K562 (cell line): ENCODE data around the gene NCAPG2. TPM values are rescaled to one million over a fixed set of nuclear protein-coding genes. Genes with fewer than 3 reads are reported as not detected.

Experiments
- ATAC-seq: fragments of 200-7000 bp; cut with Tn5 transposase; 3 replicates; pipeline ENCODE4 v1.9.1; 2020; ENCODE audit warnings: moderate library complexity
- BruUV-seq: library from RNA; stranded (reverse); fragments of 400-500 nt; replicated peaks from 2 replicates; lab custom pipeline; 2021; lab: Mats Ljungman, UMichigan
- CTCF ChIA-PET: fragments of 300-600 bp; formaldehyde crosslinking; extraction: SDS; loops from one replicate; lab custom pipeline; 2021; ENCODE audit warnings: low intra/inter-chr PET ratio; lab: Yijun Ruan, JAX
- POLR2A ChIA-PET: fragments of 300-600, 350-650 bp; sonication (Branson Sonifier 250); formaldehyde crosslinking; extraction: SDS; loops from one replicate; lab custom pipeline; 2021; ENCODE audit warnings: antibody characterized with exemption, inconsistent platforms; lab: Yijun Ruan, JAX
- DNase-seq, 4 experiments: peaks; one replicate each; pipeline versions ENCODE4 v3.0.0 to v3.0.0-alpha.2; 2011 to 2018; ENCODE audit warnings: low spot score in 3 of 4, mixed read lengths in 3 of 4; ENCODE audit errors: extremely low read depth in 1 of 4
- FAIRE-seq: peaks from 2 replicates; lab custom pipeline; 2011; peaks lifted over from hg19 to GRCh38; lab: Jason Lieb, UNC
- H2AFZ ChIP-seq: 2 replicates; pipeline ENCODE4 v1.6.0; 2011; ENCODE audit warnings: low read depth, low read length, control low read depth, inconsistent platforms
- H3K27ac ChIP-seq: fragments of 200-600 bp; 3 replicates; pipeline ENCODE4 v1.8.0; 2011; ENCODE audit warnings: low read depth, mild to moderate bottlenecking, control low read depth, inconsistent platforms, low read length, moderate library complexity, mixed read lengths; ENCODE audit errors: extremely low read depth
- H3K27me3 ChIP-seq, 2 experiments: fragments of 300-600 bp in 1 of 2; 2 replicates in 1 of 2; 3 replicates in 1 of 2; pipeline versions ENCODE4 v1.6.0 to v1.8.0; 2011; ENCODE audit warnings: inconsistent platforms in 2 of 2, low read length in 2 of 2, mild to moderate bottlenecking in 1 of 2, mixed read lengths in 1 of 2, moderate library complexity in 1 of 2; ENCODE audit not compliant: control insufficient read depth in 2 of 2, insufficient read depth in 2 of 2
- H3K36me3 ChIP-seq: fragments of 300-600 bp; 3 replicates; pipeline ENCODE4 v1.8.0; 2011; ENCODE audit warnings: mild to moderate bottlenecking, low read length, inconsistent platforms; ENCODE audit not compliant: control insufficient read depth, insufficient read depth
- H3K4me1 ChIP-seq, 2 experiments: fragments of 200-600 bp in 1 of 2; replicated peaks in 1 of 2; 2 replicates in 1 of 2; 3 replicates in 1 of 2; pipeline versions ENCODE4 v1.5.1 to v1.8.0; 2011; ENCODE audit warnings: inconsistent platforms in 2 of 2, low read length in 2 of 2, mild to moderate bottlenecking in 1 of 2, mixed read lengths in 1 of 2, moderate library complexity in 1 of 2; ENCODE audit not compliant: control insufficient read depth in 2 of 2, insufficient read depth in 2 of 2
- H3K4me2 ChIP-seq: 2 replicates; pipeline ENCODE4 v1.6.1; 2011; ENCODE audit warnings: low read length, control low read depth, inconsistent platforms, mixed read lengths; ENCODE audit not compliant: insufficient read depth
- H3K4me3 ChIP-seq: fragments of 200-600 bp; sonication (generic), shearing (Covaris generic); 2 replicates; pipeline ENCODE4 v1.5.1; 2016; ENCODE audit warnings: control low read depth, inconsistent platforms
- H3K79me2 ChIP-seq: fragments of 200-600 bp; 3 replicates; pipeline ENCODE4 v1.8.0; 2011; ENCODE audit warnings: low read length, inconsistent platforms; ENCODE audit not compliant: control insufficient read depth, insufficient read depth
- H3K9ac ChIP-seq, 2 experiments: 2 replicates each; pipeline versions ENCODE4 v1.6.0 to v1.6.1; 2011; ENCODE audit warnings: low read depth in 2 of 2, low read length in 2 of 2, control low read depth in 1 of 2, inconsistent platforms in 1 of 2, mild to moderate bottlenecking in 1 of 2, mixed read lengths in 1 of 2; ENCODE audit not compliant: insufficient read depth in 1 of 2
- H3K9me1 ChIP-seq: one replicate; pipeline ENCODE4 v1.6.0; 2011; ENCODE audit warnings: inconsistent platforms, mild to moderate bottlenecking, low read length, moderate library complexity; ENCODE audit not compliant: control insufficient read depth, insufficient read depth
- H3K9me3 ChIP-seq: replicated peaks from 2 replicates; pipeline ENCODE4 v1.5.1; 2011; ENCODE audit warnings: low read depth, low read length, inconsistent platforms; ENCODE audit not compliant: control insufficient read depth, insufficient read depth
- H4K20me1 ChIP-seq: replicated peaks from 2 replicates; pipeline ENCODE4 v1.6.1; 2011; ENCODE audit warnings: low read length, inconsistent platforms, mixed read lengths; ENCODE audit not compliant: control insufficient read depth, insufficient read depth
- BHLHE40 ChIP-seq: IDR thresholded peaks from 2 replicates; pipeline ENCODE4 v1.6.1; 2011; ENCODE audit warnings: low read length, improper control_type of control experiment
- BMI1 ChIP-seq: fragments of 150-350 bp; IDR thresholded peaks from 2 replicates; pipeline ENCODE4 v1.6.1; 2014; ENCODE audit warnings: low read length
- C11orf30 ChIP-seq: fragments of 450-650 bp; IDR thresholded peaks from 2 replicates; pipeline ENCODE4 v1.6.1; 2016; ENCODE audit warnings: low read depth, mild to moderate bottlenecking
- CTCFL ChIP-seq: IDR thresholded peaks from 2 replicates; pipeline ENCODE4 v1.6.1; 2011; ENCODE audit warnings: borderline replicate concordance, low read depth, mild to moderate bottlenecking, moderate library complexity, low read length; ENCODE audit not compliant: insufficient read depth, poor library complexity, severe bottlenecking
- CXXC5 ChIP-seq: fragments of 250-450 bp; sonication (Bioruptor Pico); IDR thresholded peaks from 2 replicates; pipeline ENCODE4 v1.8.0; 2022; ENCODE audit warnings: inconsistent platforms, mild to moderate bottlenecking, moderate library complexity
- HNRNPUL1 ChIP-seq: fragments of 200-400 bp; formaldehyde crosslinking; IDR thresholded peaks from 2 replicates; pipeline ENCODE4 v1.6.1; 2017; ENCODE audit warnings: low read length
- IFI16 ChIP-seq: fragments of 250-450 bp; sonication (Bioruptor Pico); IDR thresholded peaks from 2 replicates; pipeline ENCODE4 v2.1.2; 2022; ENCODE audit warnings: mild to moderate bottlenecking, inconsistent platforms
- KLF10 ChIP-seq: fragments of 250-450 bp; sonication (Bioruptor Pico); IDR thresholded peaks from 2 replicates; pipeline ENCODE4 v1.6.1; 2021; ENCODE audit warnings: matching md5 sums
- MAFG ChIP-seq: fragments of 450-650 bp; conservative IDR thresholded peaks from 2 replicates; pipeline ENCODE4 v1.6.1; 2016; ENCODE audit warnings: missing genetic modification characterization, missing compliant biosample characterization
- MYBL2 ChIP-seq, 2 experiments: fragments of 450-650 bp in 1 of 2; sonication (generic) in 1 of 2; formaldehyde crosslinking in 1 of 2; IDR thresholded peaks; 2 replicates each; pipeline versions ENCODE4 v1.6.1 to v1.8.1; 2017 to 2022; ENCODE audit warnings: borderline replicate concordance in 1 of 2, inconsistent platforms in 1 of 2, low read depth in 1 of 2, mild to moderate bottlenecking in 1 of 2, missing genetic modification reagents in 1 of 2, moderate library complexity in 1 of 2
- NR1H2 ChIP-seq: sonication (generic); formaldehyde crosslinking; IDR thresholded peaks from 2 replicates; pipeline ENCODE4 v1.4.0; 2020; ENCODE audit warnings: mild to moderate bottlenecking, missing genetic modification reagents
- NR2F6 ChIP-seq: fragments of 450-650 bp; formaldehyde crosslinking; IDR thresholded peaks from 2 replicates; pipeline ENCODE4 v1.4.0; 2020; ENCODE audit warnings: mild to moderate bottlenecking
- RBBP5 ChIP-seq: fragments of 200-600 bp; sonication (generic); IDR thresholded peaks from 2 replicates; pipeline ENCODE4 v1.6.1; 2012; ENCODE audit warnings: borderline replicate concordance, mild to moderate bottlenecking, low read length, control low read depth, inconsistent platforms; ENCODE audit not compliant: insufficient read depth, poor library complexity, severe bottlenecking
- SMAD4 ChIP-seq: fragments of 250-450 bp; sonication (Bioruptor Pico); conservative IDR thresholded peaks from 2 replicates; pipeline ENCODE4 v1.8.0; 2021; ENCODE audit warnings: inconsistent platforms, mild to moderate bottlenecking, moderate library complexity
- TRIM28 ChIP-seq: fragments of 450-650 bp; IDR thresholded peaks from 2 replicates; pipeline ENCODE4 v1.6.1; 2017
- ZFP91 ChIP-seq: sonication (generic); formaldehyde crosslinking; IDR thresholded peaks from 2 replicates; pipeline ENCODE4 v1.8.0; 2022; ENCODE audit warnings: mild to moderate bottlenecking, missing genetic modification reagents
- ZNF184 ChIP-seq: sonication (generic); formaldehyde crosslinking; IDR thresholded peaks from 2 replicates; pipeline ENCODE4 v1.5.0; 2020; ENCODE audit warnings: missing genetic modification reagents
- ZNF239 ChIP-seq: fragments of 250-450 bp; sonication (Bioruptor Pico); IDR thresholded peaks from 2 replicates; pipeline ENCODE4 v1.4.0; 2020; ENCODE audit warnings: mild to moderate bottlenecking
- ZNF316 ChIP-seq: fragments of 450-650 bp; IDR thresholded peaks from 2 replicates; pipeline ENCODE4 v1.6.1; 2016
- ZNF436 ChIP-seq: fragments of 250-450, 450-650 bp; sonication (Bioruptor Pico); formaldehyde crosslinking; IDR thresholded peaks from 2 replicates; pipeline ENCODE4 v1.7.0; 2020; ENCODE audit warnings: mild to moderate bottlenecking
- ZNF445 ChIP-seq: fragments of 250-450 bp; sonication (Bioruptor Pico); IDR thresholded peaks from 2 replicates; pipeline ENCODE4 v1.4.0; 2020; ENCODE audit warnings: low read depth, mild to moderate bottlenecking, moderate library complexity
- ZNF586 ChIP-seq: fragments of 450-650 bp; formaldehyde crosslinking; conservative IDR thresholded peaks from 2 replicates; pipeline ENCODE4 v1.4.0; 2020; ENCODE audit warnings: mild to moderate bottlenecking, moderate library complexity
- ZNF77 ChIP-seq: fragments of 250-450 bp; sonication (Bioruptor Pico); IDR thresholded peaks from 2 replicates; pipeline ENCODE4 v1.5.0; 2020
- WGBS: fragments of 100-300 bp; shearing (Covaris generic); methylation state at CpG from one replicate; pipeline ENCODE4 v1.1.6; 2016; ENCODE audit warnings: low coverage, mixed read lengths; ENCODE audit not compliant: insufficient coverage; ENCODE audit errors: missing lambda C conversion rate; 5-methylcytosine and 5-hydroxymethylcytosine counted together
- in situ Hi-C: fragments of 300-500 bp; cut with MboI; formaldehyde crosslinking; loops from 4 replicates; pipeline ENCODE4 v1.15.0; 2018; ENCODE audit warnings: inconsistent platforms, mixed read lengths
- intact Hi-C: fragments of 100-400 bp; cut with micrococcal nuclease; formaldehyde crosslinking; loops from 2 replicates; pipeline ENCODE4 v1.14.2; 2022
- polyA plus RNA-seq, 8 experiments: library from polyadenylated mRNA; depleted of rRNA in 4 of 8; stranded (reverse) in 5 of 8; unstranded in 3 of 8; fragments of >200 nt; fragmentation: Nextera tagmentation in 2 of 8; fragmentation: Illumina TruSeq in 1 of 8; extraction: Ambion mirVana in 2 of 8; extraction: Trizol in 1 of 8; gene quantifications; 2 replicates each; pipeline versions ENCODE4 v1.2.1 to v1.2.3, GENCODE V29; 2011 to 2014; ENCODE audit warnings: inconsistent platforms in 1 of 8, missing spikeins in 1 of 8
- total RNA-seq, 7 experiments: library from RNA; depleted of rRNA in 6 of 7; stranded (reverse); fragments of >200 nt in 6 of 7; fragmentation: Illumina TruSeq in 2 of 7; extraction: Trizol in 2 of 7; gene quantifications; 2 replicates each; pipeline versions ENCODE4 v1.2.1 to v1.2.3, GENCODE V29; 2011 to 2021; ENCODE audit warnings: low replicate concordance in 1 of 7

The NCAPG2 gene
- total and polyA plus RNA-seq, 9 of the 15 experiments (the other 6 are each of a cell fraction or from before 2014, with no cell fraction given), result 21.5 to 127 (median 86.1) TPM

- no peak overlapping the region for H3K4me2 ChIP-seq
- no peaks in the 10 kb centered on the region for H3K27me3 ChIP-seq
- DNase-seq (no peak), ATAC-seq (no peak; the same call in 2 of the 3 replicates), FAIRE-seq (no peak)
- H3K9ac ChIP-seq, result peak overlapping the region in 1 of 2 experiments; percentile 32; a peak in 1 of 4 replicates
- ChIA-PET CTCF (no interaction called here), POLR2A (no interaction called here)
- in situ Hi-C loops (no loop called here), intact Hi-C loops (no loop called here)
- H4K20me1 ChIP-seq, result no peaks in the 10 kb centered on the region
- H3K36me3 ChIP-seq, result peaks cover 87% of the 10 kb centered on the region
- H2AFZ ChIP-seq, result no peak overlapping the region
- H3K9me1 ChIP-seq, result no peaks in the 10 kb centered on the region
- H3K79me2 ChIP-seq, result no peaks in the 10 kb centered on the region
- H3K27ac ChIP-seq, result no peak overlapping the region
- H3K9me3 ChIP-seq, result no peaks in the 10 kb centered on the region
- no peak overlapping the region for H3K4me3 ChIP-seq
- H3K4me1 ChIP-seq, result no peaks in the 10 kb centered on the region
- BruUV-seq, result no TSS peak
- 59% methylated on average over 4 of the region's 4 CpGs for WGBS
- TF ChIP-seq KLF10 (CRISPR knock-in tag) (no peak), NR1H2 (no peak), ZNF445 (CRISPR knock-in tag) (no peak), MYBL2 (IDR thresholded peaks at IDR 0.05; ENCODE audit: low read depth) (no peak), MYBL2 (CRISPR knock-in tag; IDR thresholded peaks at IDR 0.05; ENCODE audit: borderline replicate concordance) (no peak), IFI16 (CRISPR knock-in tag) (no peak), ZNF436 (CRISPR knock-in tag) (no peak), ZNF239 (no peak), MAFG (peak; percentile 57; the same call in 1 of the 2 replicates), ZNF586 (CRISPR knock-in tag) (no peak), BMI1 (no peak), RBBP5 (no peak), ZNF77 (CRISPR knock-in tag) (no peak), HNRNPUL1 (no peak), BHLHE40 (no peak), ZFP91 (CRISPR knock-in tag) (no peak), TRIM28 (no peak), C11orf30 (peak; percentile 49), CTCFL (no peak), ZNF184 (no peak), ZNF316 (peak; percentile 53), NR2F6 (CRISPR knock-in tag) (no peak), SMAD4 (CRISPR knock-in tag) (no peak), CXXC5 (CRISPR knock-in tag) (no peak)
Measured at GRCh38 chr7:158672975-158673374, 31.6 kb downstream of the NCAPG2 start.
